Fibroblast of villous mesenchyme (primary cell): ENCODE data around the gene SHOX. TPM values are rescaled to one million over a fixed set of nuclear protein-coding genes. Genes with fewer than 3 reads are reported as not detected.

ENCODE experiments used
- DNase-seq: peaks from one replicate; pipeline ENCODE4 v3.0.0-alpha.2; 2010; ENCODE audit warnings: low read depth
- H3K4me3 ChIP-seq: 2 replicates; pipeline ENCODE4 v1.5.1; 2011; ENCODE audit warnings: low read depth, mild to moderate bottlenecking, low read length
- CTCF ChIP-seq: IDR thresholded peaks from 2 replicates; pipeline ENCODE4 v1.5.1; 2012; ENCODE audit warnings: low read depth, mild to moderate bottlenecking, low read length; ENCODE audit not compliant: insufficient read depth
- total RNA-seq: library from RNA; depleted of rRNA; stranded (reverse); fragments of >200 nt; gene quantifications from 2 replicates; pipeline ENCODE4 v1.2.3, GENCODE V29; 2012

The SHOX gene
- total RNA-seq, 1 donor: not detected

DNA sequence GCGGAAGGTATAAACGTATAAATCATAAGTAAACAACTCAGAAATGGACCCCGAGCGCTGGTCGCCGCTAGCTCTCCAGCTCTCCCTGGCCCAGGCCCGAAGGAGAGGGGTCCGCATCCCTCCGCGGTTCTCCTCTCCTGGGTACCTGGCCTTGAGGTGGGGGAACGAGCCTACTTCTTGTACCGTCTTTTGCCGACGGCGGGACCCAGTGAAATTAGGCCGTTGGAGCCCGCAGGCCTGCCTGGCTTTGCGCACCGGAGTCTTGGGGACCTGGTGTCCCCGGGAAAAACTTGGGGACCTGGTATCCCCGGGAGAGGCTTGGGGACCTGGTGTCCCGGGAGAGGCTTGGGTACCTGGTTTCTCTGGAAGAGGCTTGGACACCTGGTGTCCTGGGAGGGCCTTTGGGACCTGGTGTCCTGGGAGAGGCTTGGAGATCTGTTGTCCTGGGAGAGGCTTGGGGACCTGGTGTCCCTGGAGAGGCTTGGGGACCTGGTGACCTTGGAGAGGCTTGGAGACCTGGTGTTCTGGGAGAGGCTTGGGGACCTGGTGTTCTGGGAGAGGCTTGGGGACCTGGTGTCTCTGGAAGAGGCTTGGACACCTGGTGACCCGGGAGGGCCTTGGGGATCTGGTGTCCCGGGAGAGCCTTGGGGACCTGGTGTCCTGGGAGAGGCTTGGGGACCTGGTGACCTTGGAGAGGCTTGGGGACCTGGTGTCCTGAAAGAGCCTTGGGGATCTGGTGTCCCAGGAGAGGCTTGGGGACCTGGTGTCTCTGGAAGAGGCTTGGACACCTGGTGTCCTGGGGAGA lies 12.0 kb downstream of the SHOX start:
- DNase-seq: no peak
- no peak overlapping the region for H3K4me3 ChIP-seq
- TF ChIP-seq CTCF: no peak

- DNase-seq: no peak
- no peak overlapping the region for H3K4me3 ChIP-seq
- TF ChIP-seq CTCF: no peak
Measured at GRCh38 chrX:643241-643595, 12.6 kb downstream of the SHOX start.

- no peak for TF ChIP-seq CTCF
- no peak for DNase-seq
- no peak overlapping the region for H3K4me3 ChIP-seq
Measured at GRCh38 chrX:643911-644303, 13.3 kb downstream of the SHOX start.

- no peak overlapping the region for H3K4me3 ChIP-seq
- no peak for DNase-seq
- no peak for TF ChIP-seq CTCF
Measured at GRCh38 chrX:644304-645281, 14.0 kb downstream of the SHOX start.

DNA sequence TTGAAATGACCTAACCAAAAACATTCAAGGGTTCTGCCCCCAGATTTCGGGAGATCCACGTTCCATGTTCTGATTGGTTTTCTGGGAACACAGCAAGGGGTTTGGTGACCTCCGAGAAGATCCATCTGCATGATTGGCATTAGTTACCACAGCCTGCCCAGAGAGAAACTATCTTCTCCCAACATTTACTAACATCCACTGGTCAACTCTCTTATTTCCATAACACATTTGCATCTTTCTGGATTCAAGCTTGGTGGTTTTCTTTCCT lies 15.6 kb downstream of the SHOX start:
- TF ChIP-seq CTCF: no peak
- DNase-seq: no peak
- H3K4me3 ChIP-seq: no peak overlapping the region

DNA sequence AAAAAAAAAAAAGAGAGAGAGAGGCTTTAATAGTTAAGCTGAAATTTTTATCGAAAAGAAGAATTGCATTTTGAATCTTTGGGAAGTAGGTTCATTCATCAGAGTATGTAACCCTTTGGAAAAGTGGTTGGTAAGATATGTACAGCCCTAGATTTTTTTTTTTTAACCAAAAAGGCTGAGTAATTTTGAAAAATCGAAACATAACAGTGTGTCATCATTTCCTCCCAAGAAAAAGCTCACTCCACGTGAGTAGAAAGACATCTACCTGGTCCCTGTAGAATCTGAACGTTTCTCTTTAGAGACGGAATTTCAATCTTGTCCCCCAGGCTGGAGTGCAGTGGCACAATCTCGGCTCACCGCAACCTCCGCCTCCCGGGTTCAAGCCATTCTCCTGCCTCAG lies 16.2 kb downstream of the SHOX start:
- no peak for TF ChIP-seq CTCF
- H3K4me3 ChIP-seq: no peak overlapping the region
- DNase-seq: no peak
